Activated CD8-positive, alpha-beta T cell treated with anti-CD3 and anti-CD28 coated beads for 36 hours (primary cell): Measurements from ENCODE around the gene PTPA. TPM values are rescaled to one million over a fixed set of nuclear protein-coding genes. Genes with fewer than 3 reads are reported as not detected.

Experiments used
- ATAC-seq: fragments of 200-7000 bp; cut with Tn5 transposase; one replicate; pipeline ENCODE4 v1.10.0; 2021; ENCODE audit warnings: mild to moderate bottlenecking, moderate library complexity
- CTCF ChIA-PET: fragments of 350-600 bp; sonication (Branson Sonifier 250); formaldehyde crosslinking; loops from one replicate; lab custom pipeline; 2021; ENCODE audit warnings: antibody characterized with exemption; lab: Charles Lee
- POLR2A ChIA-PET: fragments of 350-600 bp; sonication (Branson Sonifier 250); formaldehyde crosslinking; loops from one replicate; lab custom pipeline; 2021; ENCODE audit warnings: antibody characterized with exemption; lab: Charles Lee
- DNase-seq: peaks from one replicate; pipeline ENCODE4 v3.0.0-alpha.2; 2020
- H3K27ac Mint-ChIP-seq: one replicate; pipeline ENCODE4 v1.8.0; 2021; ENCODE audit warnings: mild to moderate bottlenecking, mixed read lengths
- H3K27me3 Mint-ChIP-seq: one replicate; pipeline ENCODE4 v1.8.0; 2021; ENCODE audit warnings: mixed read lengths
- H3K36me3 Mint-ChIP-seq: one replicate; pipeline ENCODE4 v1.8.0; 2021; ENCODE audit warnings: low read depth, mixed read lengths
- H3K4me1 Mint-ChIP-seq: one replicate; pipeline ENCODE4 v1.8.0; 2021; ENCODE audit warnings: low read depth, mixed read lengths
- H3K4me3 Mint-ChIP-seq: one replicate; pipeline ENCODE4 v1.8.0; 2021; ENCODE audit warnings: mild to moderate bottlenecking, moderate library complexity, mixed read lengths
- H3K9me3 Mint-ChIP-seq: one replicate; pipeline ENCODE4 v1.8.0; 2021; ENCODE audit warnings: mixed read lengths
- CTCF ChIP-seq: fragments of 200-600 bp; IDR thresholded peaks from one replicate; pipeline ENCODE4 v1.8.0; 2022; ENCODE audit warnings: antibody characterized with exemption, mild to moderate bottlenecking
- intact Hi-C: fragments of 100-400 bp; cut with micrococcal nuclease; formaldehyde crosslinking; loops from one replicate; pipeline ENCODE4 v1.10.0; 2022
- total RNA-seq, 2 experiments: library from RNA; stranded (reverse); gene quantifications; one replicate each; pipeline ENCODE4 v1.2.3, GENCODE V29; 2021

The PTPA gene
- total RNA-seq, 2 experiments from 2014 or later, result 95.3 to 98.5 TPM

- DNase-seq (peak; percentile 40), ATAC-seq (peak; percentile 28)
- Mint-ChIP-seq H3K36me3 (peaks cover 23% of the 10 kb centered on the region), H3K4me1 (peaks cover 42% of the 10 kb centered on the region), H3K4me3 (peak overlapping the region; percentile 80), H3K9me3 (no peaks in the 10 kb centered on the region), H3K27me3 (no peaks in the 10 kb centered on the region), H3K27ac (peak overlapping the region; percentile 93)
- CTCF ChIA-PET, result interaction anchor here (0.6 to 7.4 kb wide), 24 partner anchors 9 to 483 kb away, joined by 3 to 131 read pairs (median 6); partner anchors contain the start of genes C9orf50 and NTMT1
- intact Hi-C loops, result no loop called here
- TF ChIP-seq CTCF, result no peak
- POLR2A ChIA-PET, result interaction anchor here (0.6 to 2.5 kb wide), 11 partner anchors 11 to 484 kb away, joined by 3 to 9 read pairs (median 3); no protein-coding TSS in a partner anchor
Observed at GRCh38 chr9:129140397-129141065, 29.3 kb downstream of the PTPA start.

GRCh38 chr9:129141066-129142041 is 30.1 kb downstream of the PTPA start:
- POLR2A ChIA-PET, result interaction anchor here (1.4 to 2.2 kb wide), 4 partner anchors 31 to 40 kb away, joined by 3 to 8 read pairs (median 5); partner anchors contain the start of gene IER5L
- CTCF ChIA-PET, result interaction anchor here (0.8 to 7.4 kb wide), 22 partner anchors 7 to 482 kb away, joined by 3 to 131 read pairs (median 12); partner anchors contain the start of genes C9orf50 and NTMT1
- no peaks in the 10 kb centered on the region for H3K9me3 Mint-ChIP-seq
- TF ChIP-seq CTCF, result no peak
- intact Hi-C loops, result no loop called here
- H3K27ac Mint-ChIP-seq, result peak overlapping the region; percentile 93
- DNase-seq (peak; percentile 61), ATAC-seq (no peak)
- peak overlapping the region; percentile 80 for H3K4me3 Mint-ChIP-seq
- no peaks in the 10 kb centered on the region for H3K27me3 Mint-ChIP-seq
- peaks cover 42% of the 10 kb centered on the region for H3K4me1 Mint-ChIP-seq
- peaks cover 26% of the 10 kb centered on the region for H3K36me3 Mint-ChIP-seq

GRCh38 chr9:129142138-129142935 is 31.1 kb downstream of the PTPA start:
- no peak for ATAC-seq
- peak overlapping the region; percentile 93 for H3K27ac Mint-ChIP-seq
- POLR2A ChIA-PET, result interaction anchor here (0.6 to 2.2 kb wide), 3 partner anchors 32 to 347 kb away, joined by 3 to 8 read pairs (median 6); partner anchors contain the start of gene IER5L
- TF ChIP-seq CTCF, result no peak
- intact Hi-C loops, result no loop called here
- H3K27me3 Mint-ChIP-seq, result no peaks in the 10 kb centered on the region
- CTCF ChIA-PET, result interaction anchor here (0.6 to 7.4 kb wide), 57 partner anchors 8 to 621 kb away, joined by 3 to 131 read pairs (median 4); partner anchors contain the start of genes ASB6, C9orf50, NTMT1 and PRRX2
- H3K4me3 Mint-ChIP-seq, result peak overlapping the region; percentile 43
- no peaks in the 10 kb centered on the region for H3K9me3 Mint-ChIP-seq
- peaks cover 26% of the 10 kb centered on the region for H3K36me3 Mint-ChIP-seq
- DNase-seq, result no peak
- peaks cover 42% of the 10 kb centered on the region for H3K4me1 Mint-ChIP-seq

- intact Hi-C loops, result no loop called here
- ATAC-seq (peak; percentile 25), DNase-seq (peak; percentile 86)
- POLR2A ChIA-PET, result interaction anchor here (2.0 to 2.2 kb wide), 2 partner anchors 31 to 34 kb away, joined by 6 to 8 read pairs; partner anchors contain the start of gene IER5L
- Mint-ChIP-seq H3K4me3 (no peak overlapping the region), H3K27me3 (no peaks in the 10 kb centered on the region), H3K9me3 (no peaks in the 10 kb centered on the region), H3K36me3 (peaks cover 21% of the 10 kb centered on the region), H3K27ac (no peak overlapping the region), H3K4me1 (peaks cover 42% of the 10 kb centered on the region)
- TF ChIP-seq CTCF, result peak; percentile 94
- CTCF ChIA-PET, result interaction anchor here (0.6 to 7.4 kb wide), 55 partner anchors 9 to 620 kb away, joined by 3 to 131 read pairs (median 4); partner anchors contain the start of genes ASB6, C9orf50, NTMT1 and PRRX2
Observed at GRCh38 chr9:129143031-129143927, 32.1 kb downstream of the PTPA start.
